Superior temporal gyrus (tissue), 1 donor: Measurements from ENCODE around the gene SLC25A18.
"Not testable (repeated sequence)": the region's sequence is repeated elsewhere in the genome, so short reads cannot be mapped to it uniquely, and the experiment has no call there.

Source experiments
- DNase-seq: peaks from one replicate; pipeline ENCODE4 v3.0.0-alpha.2; 2016; ENCODE audit errors: extremely low spot score

SLC25A18 gene

GRCh38 chr22:17607891-17608521 is 44.7 kb downstream of the SLC25A18 start:
- no peak for DNase-seq

- DNase-seq: no peak
Measured at GRCh38 chr22:17612057-17612456, 48.8 kb downstream of the SLC25A18 start.

GRCh38 chr22:17613280-17613679 is 50.0 kb downstream of the SLC25A18 start:
- DNase-seq: no peak

- no peak for DNase-seq
Measured at GRCh38 chr22:17627961-17628405, 64.7 kb downstream of the SLC25A18 start.

- DNase-seq: peak; percentile 99
Measured at GRCh38 chr22:17628406-17629172, 65.3 kb downstream of the SLC25A18 start, which contains the start of gene ATP6V1E1. Gene ATP6V1E1 (minus strand): TSS chr22:17628749. CDS start chr22:17628635, 114 bp downstream.

GRCh38 chr22:17629173-17629489 is 65.8 kb downstream of the SLC25A18 start:
- no peak for DNase-seq

GRCh38 chr22:17629641-17630040 is 66.3 kb downstream of the SLC25A18 start:
- DNase-seq: no peak

GRCh38 chr22:17631076-17631565 is 67.8 kb downstream of the SLC25A18 start:
- DNase-seq: no peak

- no peak for DNase-seq
Measured at GRCh38 chr22:17633217-17633997, 70.1 kb downstream of the SLC25A18 start.

GRCh38 chr22:17633998-17634323 is 70.7 kb downstream of the SLC25A18 start:
- DNase-seq: no peak

GRCh38 chr22:17634696-17635095 is 71.4 kb downstream of the SLC25A18 start:
- DNase-seq: no peak

- DNase-seq: not testable (repeated sequence)
Measured at GRCh38 chr22:17636850-17637249, 73.6 kb downstream of the SLC25A18 start.

- no peak for DNase-seq
Measured at GRCh38 chr22:17637490-17638181, 74.3 kb downstream of the SLC25A18 start.

GRCh38 chr22:17638182-17638431 is 74.8 kb downstream of the SLC25A18 start:
- no peak for DNase-seq

- DNase-seq: peak; percentile 93
Measured at GRCh38 chr22:17638432-17639246, 75.3 kb downstream of the SLC25A18 start, which contains the start of gene BCL2L13. Gene BCL2L13 (plus strand): TSS chr22:17638757. CDS start chr22:17655712, 16,955 bp downstream.

GRCh38 chr22:17639247-17639741 is 76.0 kb downstream of the SLC25A18 start:
- peak; percentile 20 for DNase-seq
